ENCODE measurements around the gene DCTN2.
A peak's percentile ranks its signal among the peaks of the same experiment; 100 is the strongest.

The DCTN2 gene

GRCh38 chr12:57485695-57486094, 61.3 kb downstream of the DCTN2 start:
- TF ChIP-seq RAD21 (IDR thresholded peaks at IDR 0.05; ENCODE audit: low read depth) (no peak), EP300 (IDR thresholded peaks at IDR 0.05; ENCODE audit: borderline replicate concordance) (no peak), TAF1 (IDR thresholded peaks at IDR 0.05; ENCODE audit: low read depth) (no peak), MAX (IDR thresholded peaks at IDR 0.05) (no peak), NFIC (IDR thresholded peaks at IDR 0.05) (no peak)

DNA sequence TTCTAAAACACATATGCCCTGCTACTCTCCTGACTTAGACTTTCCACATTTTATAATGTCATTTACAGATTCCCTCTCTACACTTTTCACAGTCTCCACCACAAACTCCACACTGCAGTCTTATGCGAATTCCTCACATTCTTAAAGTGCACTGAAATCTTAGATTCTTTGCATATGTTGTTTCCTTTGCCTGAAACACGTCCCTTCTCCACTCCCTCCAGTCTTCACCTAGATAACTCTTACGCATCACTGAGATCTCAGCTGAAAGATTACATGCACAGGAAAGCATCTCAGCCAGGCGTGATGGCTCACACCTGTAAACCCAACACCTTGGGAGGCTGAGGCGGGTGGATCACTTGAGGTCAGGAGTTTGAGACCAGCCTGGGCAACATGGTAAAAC, 63.5 kb downstream of the DCTN2 start:
- TF ChIP-seq ZBTB7A (IDR thresholded peaks at IDR 0.05; ENCODE audit: low read depth) (no peak), TEAD4 (IDR thresholded peaks at IDR 0.05) (peak; percentile 65)

DNA sequence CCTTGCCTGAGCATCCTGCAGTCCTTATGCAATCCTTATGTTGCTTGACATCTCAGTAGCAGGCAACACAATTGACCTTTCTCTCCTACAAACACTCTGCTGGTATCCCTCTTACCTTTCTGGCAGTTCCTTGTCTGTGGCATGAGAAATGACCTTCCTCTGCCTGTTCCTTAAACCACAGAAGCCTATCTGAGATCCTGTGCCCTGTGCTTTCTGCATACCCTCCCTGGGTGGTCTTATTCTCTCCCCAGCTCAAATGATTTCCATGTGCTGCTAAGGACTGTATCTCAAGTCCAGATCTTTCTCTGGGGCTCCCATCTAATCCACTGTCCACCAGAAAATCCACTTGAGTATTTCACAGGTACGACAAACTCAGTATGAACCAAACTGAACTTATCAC, 65.3 kb downstream of the DCTN2 start:
- no peak for TF ChIP-seq NFIC (IDR thresholded peaks at IDR 0.05)
- TF ChIP-seq CREB1 (IDR thresholded peaks at IDR 0.05; ENCODE audit: low read depth), result no peak
- TF ChIP-seq, protein P1, sequence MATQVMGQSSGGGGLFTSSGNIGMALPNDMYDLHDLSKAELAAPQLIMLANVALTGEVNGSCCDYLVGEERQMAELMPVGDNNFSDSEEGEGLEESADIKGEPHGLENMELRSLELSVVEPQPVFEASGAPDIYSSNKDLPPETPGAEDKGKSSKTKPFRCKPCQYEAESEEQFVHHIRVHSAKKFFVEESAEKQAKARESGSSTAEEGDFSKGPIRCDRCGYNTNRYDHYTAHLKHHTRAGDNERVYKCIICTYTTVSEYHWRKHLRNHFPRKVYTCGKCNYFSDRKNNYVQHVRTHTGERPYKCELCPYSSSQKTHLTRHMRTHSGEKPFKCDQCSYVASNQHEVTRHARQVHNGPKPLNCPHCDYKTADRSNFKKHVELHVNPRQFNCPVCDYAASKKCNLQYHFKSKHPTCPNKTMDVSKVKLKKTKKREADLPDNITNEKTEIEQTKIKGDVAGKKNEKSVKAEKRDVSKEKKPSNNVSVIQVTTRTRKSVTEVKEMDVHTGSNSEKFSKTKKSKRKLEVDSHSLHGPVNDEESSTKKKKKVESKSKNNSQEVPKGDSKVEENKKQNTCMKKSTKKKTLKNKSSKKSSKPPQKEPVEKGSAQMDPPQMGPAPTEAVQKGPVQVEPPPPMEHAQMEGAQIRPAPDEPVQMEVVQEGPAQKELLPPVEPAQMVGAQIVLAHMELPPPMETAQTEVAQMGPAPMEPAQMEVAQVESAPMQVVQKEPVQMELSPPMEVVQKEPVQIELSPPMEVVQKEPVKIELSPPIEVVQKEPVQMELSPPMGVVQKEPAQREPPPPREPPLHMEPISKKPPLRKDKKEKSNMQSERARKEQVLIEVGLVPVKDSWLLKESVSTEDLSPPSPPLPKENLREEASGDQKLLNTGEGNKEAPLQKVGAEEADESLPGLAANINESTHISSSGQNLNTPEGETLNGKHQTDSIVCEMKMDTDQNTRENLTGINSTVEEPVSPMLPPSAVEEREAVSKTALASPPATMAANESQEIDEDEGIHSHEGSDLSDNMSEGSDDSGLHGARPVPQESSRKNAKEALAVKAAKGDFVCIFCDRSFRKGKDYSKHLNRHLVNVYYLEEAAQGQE (IDR thresholded peaks at IDR 0.05; ENCODE audit: low read depth), result no peak
- no peak for TF ChIP-seq ZBTB7A (IDR thresholded peaks at IDR 0.05; ENCODE audit: low read depth)
- TF ChIP-seq YY1 (IDR thresholded peaks at IDR 0.05; ENCODE audit: low read depth), result no peak
- no peak for TF ChIP-seq EGR1 (IDR thresholded peaks at IDR 0.05)
- no peak for TF ChIP-seq CEBPB (IDR thresholded peaks at IDR 0.05)
- TF ChIP-seq FOXM1 (IDR thresholded peaks at IDR 0.05; ENCODE audit: borderline replicate concordance, low read depth), result no peak
- no peak for TF ChIP-seq RAD21 (IDR thresholded peaks at IDR 0.05; ENCODE audit: low read depth)
